RWPE2 (cell line): ENCODE results near the gene C1orf198.

ENCODE experiments used
- ATAC-seq: fragments of 200-7000 bp; cut with Tn5 transposase; 3 replicates; pipeline ENCODE4 v1.9.1; 2021; ENCODE audit warnings: low read depth
- DNase-seq: peaks from one replicate; pipeline ENCODE4 v3.0.0-alpha.2; 2020; ENCODE audit warnings: low spot score
- H3K27ac ChIP-seq: fragments of 450-650 bp; 2 replicates; pipeline ENCODE4 v1.5.1; 2017; ENCODE audit warnings: mild to moderate bottlenecking; ENCODE audit not compliant: poor library complexity, severe bottlenecking
- H3K27me3 ChIP-seq: fragments of 250-450 bp; sonication (Bioruptor Pico); 2 replicates; pipeline ENCODE4 v1.5.1; 2021; ENCODE audit warnings: mild to moderate bottlenecking, moderate library complexity; ENCODE audit not compliant: insufficient read depth, poor library complexity, severe bottlenecking
- H3K36me3 ChIP-seq: fragments of 250-450 bp; sonication (Bioruptor Pico); 2 replicates; pipeline ENCODE4 v1.5.1; 2020; ENCODE audit warnings: low read depth, mild to moderate bottlenecking, moderate library complexity
- H3K4me1 ChIP-seq: fragments of 250-450 bp; sonication (Bioruptor Pico); 2 replicates; pipeline ENCODE4 v1.5.1; 2021; ENCODE audit warnings: mild to moderate bottlenecking, moderate library complexity; ENCODE audit not compliant: insufficient read depth, poor library complexity, severe bottlenecking
- H3K4me3 ChIP-seq: fragments of 250-450 bp; sonication (Bioruptor Pico); 2 replicates; pipeline ENCODE4 v1.5.1; 2021; ENCODE audit warnings: mild to moderate bottlenecking, moderate library complexity; ENCODE audit not compliant: severe bottlenecking
- H3K9me3 ChIP-seq: fragments of 250-450 bp; sonication (Bioruptor Pico); 2 replicates; pipeline ENCODE4 v1.5.1; 2021; ENCODE audit warnings: mild to moderate bottlenecking, moderate library complexity; ENCODE audit not compliant: severe bottlenecking
- TF ChIP-seq, protein P1 (sequence below): fragments of 450-650 bp; IDR thresholded peaks from one replicate; pipeline ENCODE4 v1.5.1; 2017; ENCODE audit warnings: mild to moderate bottlenecking, moderate library complexity; ENCODE audit not compliant: poor library complexity, severe bottlenecking

The C1orf198 gene

DNA sequence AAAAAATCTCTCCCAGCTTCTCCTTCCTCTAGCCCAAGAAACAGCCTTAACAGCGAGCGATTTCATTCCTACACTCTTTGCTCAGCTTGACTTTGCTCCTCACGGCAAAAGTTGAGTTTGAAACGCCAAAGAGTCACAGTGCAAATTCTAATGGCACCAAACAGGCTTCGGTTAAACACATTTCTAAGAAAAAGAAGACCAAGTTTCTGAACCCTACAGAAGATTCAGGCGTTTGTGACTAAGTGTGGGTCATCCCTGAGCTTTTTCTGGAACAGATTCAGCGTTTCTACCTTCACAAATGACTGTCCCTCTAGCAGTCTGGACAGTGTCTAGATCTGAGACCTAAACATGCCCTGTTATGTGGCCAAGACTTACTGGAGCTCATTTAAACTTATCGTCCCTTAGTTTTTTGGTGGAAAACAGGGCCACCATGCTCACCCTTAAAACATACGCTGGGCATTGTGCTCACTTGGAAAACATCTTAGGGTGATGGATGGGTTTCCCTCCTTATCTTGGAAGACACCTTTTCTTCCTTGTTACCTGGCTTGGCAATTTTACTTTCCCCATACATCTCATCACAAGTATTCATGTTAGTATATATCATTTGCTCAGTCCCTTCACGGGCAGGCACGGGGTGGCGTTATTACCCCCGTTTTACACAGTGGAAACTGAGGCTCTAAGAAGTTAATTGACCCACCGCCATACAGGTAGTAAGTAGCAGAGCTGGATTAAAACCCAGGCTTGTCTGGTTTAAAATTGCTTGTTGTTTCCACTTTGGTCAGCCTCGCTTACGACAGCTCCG is 1.0 kb downstream of the C1orf198 start:
- Histone ChIP-seq H3K4me3 (peak overlapping the region; percentile 99), H3K27ac (no peak overlapping the region), H3K4me1 (peaks cover 8% of the 10 kb centered on the region), H3K9me3 (no peaks in the 10 kb centered on the region), H3K36me3 (no peaks in the 10 kb centered on the region), H3K27me3 (no peaks in the 10 kb centered on the region)
- ATAC-seq (no peak), DNase-seq (no peak)
- TF ChIP-seq, protein P1, sequence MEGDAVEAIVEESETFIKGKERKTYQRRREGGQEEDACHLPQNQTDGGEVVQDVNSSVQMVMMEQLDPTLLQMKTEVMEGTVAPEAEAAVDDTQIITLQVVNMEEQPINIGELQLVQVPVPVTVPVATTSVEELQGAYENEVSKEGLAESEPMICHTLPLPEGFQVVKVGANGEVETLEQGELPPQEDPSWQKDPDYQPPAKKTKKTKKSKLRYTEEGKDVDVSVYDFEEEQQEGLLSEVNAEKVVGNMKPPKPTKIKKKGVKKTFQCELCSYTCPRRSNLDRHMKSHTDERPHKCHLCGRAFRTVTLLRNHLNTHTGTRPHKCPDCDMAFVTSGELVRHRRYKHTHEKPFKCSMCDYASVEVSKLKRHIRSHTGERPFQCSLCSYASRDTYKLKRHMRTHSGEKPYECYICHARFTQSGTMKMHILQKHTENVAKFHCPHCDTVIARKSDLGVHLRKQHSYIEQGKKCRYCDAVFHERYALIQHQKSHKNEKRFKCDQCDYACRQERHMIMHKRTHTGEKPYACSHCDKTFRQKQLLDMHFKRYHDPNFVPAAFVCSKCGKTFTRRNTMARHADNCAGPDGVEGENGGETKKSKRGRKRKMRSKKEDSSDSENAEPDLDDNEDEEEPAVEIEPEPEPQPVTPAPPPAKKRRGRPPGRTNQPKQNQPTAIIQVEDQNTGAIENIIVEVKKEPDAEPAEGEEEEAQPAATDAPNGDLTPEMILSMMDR = no peak

DNA sequence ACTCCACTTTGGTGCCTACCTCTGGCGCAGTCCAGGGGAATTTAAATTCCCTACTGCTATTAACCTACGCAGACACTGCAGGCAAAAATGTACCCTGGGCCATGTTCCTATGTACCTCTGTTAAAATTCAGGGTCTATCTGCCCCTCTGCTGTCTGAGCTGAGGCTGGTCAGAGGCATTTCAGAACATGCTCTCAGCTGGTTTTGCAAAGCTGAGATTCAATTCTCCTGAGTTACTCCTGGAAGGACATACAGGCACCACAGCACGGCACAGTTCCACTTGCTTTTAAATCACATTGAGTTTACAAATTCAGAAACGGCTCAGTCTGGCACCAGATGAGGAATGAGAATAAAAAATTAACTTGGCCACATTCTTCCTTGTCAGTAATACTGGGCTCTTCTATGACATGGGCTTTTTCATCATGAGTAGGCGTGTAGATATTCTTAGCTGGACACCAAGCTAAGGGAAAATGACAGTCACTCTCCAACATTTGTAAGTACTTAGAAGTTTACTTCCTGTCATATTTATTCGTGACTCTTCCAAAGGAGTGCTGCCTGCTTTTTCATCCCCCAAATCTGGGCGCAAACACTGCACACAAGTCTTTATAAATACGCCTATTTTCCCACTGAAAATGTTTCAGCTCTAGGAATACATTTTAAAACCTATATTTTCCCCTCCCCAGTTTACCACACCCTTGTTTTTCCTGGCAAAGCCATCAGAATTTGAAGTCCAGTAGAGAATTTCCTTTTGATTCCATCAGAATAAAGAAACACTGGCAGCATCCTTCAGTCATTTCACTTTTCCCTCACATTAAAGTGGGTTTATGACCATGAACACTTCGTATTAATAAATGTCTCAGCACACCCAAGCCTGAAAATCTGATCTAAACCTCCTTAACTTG is 1.9 kb downstream of the C1orf198 start:
- TF ChIP-seq, protein P1 = no peak
- Histone ChIP-seq H3K4me1 (peaks cover 8% of the 10 kb centered on the region), H3K36me3 (no peaks in the 10 kb centered on the region), H3K27me3 (no peaks in the 10 kb centered on the region), H3K9me3 (no peaks in the 10 kb centered on the region), H3K4me3 (no peak overlapping the region), H3K27ac (no peak overlapping the region)
- no peak for DNase-seq
- no peak for ATAC-seq

DNA sequence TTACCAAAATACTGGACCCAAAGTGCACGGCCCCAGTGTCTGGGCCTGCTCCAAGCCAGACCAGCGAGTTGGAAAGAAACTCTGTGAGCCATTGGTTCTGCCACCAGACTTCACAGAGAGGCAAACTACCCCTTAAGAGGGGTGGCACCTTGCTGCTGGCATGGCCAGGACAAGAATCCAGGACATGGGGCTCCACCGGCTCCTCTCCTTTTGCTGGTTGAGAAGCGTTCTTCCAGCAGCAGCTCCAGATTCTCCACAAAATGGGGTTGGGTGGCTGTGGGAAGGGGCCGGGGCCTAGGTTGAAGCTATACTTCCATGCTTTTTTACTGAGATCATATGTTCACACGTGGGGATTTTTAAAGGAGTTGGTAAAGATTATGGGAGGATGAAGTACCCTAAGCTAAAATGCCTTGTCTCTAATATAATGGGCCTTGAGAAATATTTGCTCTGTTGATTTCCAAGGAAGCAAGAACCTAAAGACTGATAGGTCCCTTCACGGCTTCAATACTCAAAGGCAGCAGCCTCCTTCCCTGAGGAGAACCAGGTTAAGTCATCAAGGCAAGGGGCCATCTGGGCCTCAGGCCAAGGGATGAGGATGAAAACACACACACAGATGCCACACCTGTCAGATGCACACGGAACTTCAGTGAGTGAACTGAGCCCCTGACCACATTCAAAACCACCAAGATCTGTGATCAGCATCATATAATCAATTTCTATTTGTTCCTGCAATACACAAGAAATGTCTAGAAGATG is 3.1 kb downstream of the C1orf198 start:
- H3K4me3 ChIP-seq = no peak overlapping the region
- no peaks in the 10 kb centered on the region for H3K9me3 ChIP-seq
- H3K27ac ChIP-seq = no peak overlapping the region
- TF ChIP-seq, protein P1 = no peak
- H3K4me1 ChIP-seq = peaks cover 8% of the 10 kb centered on the region
- H3K27me3 ChIP-seq = no peaks in the 10 kb centered on the region
- no peak for DNase-seq
- ATAC-seq = no peak
- H3K36me3 ChIP-seq = no peaks in the 10 kb centered on the region

DNA sequence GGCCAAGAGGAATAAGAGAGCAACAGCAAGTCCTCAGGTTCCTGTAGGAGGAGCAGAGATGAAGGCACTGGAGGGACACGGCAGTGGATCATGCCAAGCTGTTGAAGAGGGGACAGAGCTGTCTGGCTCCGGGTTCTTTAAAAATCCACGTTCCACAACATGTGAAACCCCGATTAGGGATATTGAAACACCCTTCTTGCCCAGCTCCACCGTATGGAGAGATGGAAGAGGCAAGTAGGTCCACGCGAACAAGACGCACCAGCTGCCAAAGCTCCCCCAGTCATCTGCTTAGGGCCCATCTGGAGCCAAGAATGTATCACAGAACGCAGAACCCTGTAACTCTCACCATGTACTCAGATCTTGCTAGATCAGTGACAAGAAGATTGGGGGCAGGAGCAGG is 3.9 kb downstream of the C1orf198 start:
- DNase-seq (no peak), ATAC-seq (no peak)
- no peak overlapping the region for H3K27ac ChIP-seq
- no peak overlapping the region for H3K4me3 ChIP-seq
- TF ChIP-seq, protein P1 = no peak
- H3K9me3 ChIP-seq = no peaks in the 10 kb centered on the region
- no peaks in the 10 kb centered on the region for H3K27me3 ChIP-seq
- H3K4me1 ChIP-seq = peaks cover 8% of the 10 kb centered on the region
- H3K36me3 ChIP-seq = no peaks in the 10 kb centered on the region
